Measurements from ENCODE around the gene ADAMTSL5.
"Not testable (repeated sequence)": the region's sequence is repeated elsewhere in the genome, so short reads cannot be mapped to it uniquely, and the experiment has no call there.

ADAMTSL5 gene

GRCh38 chr19:1477056-1477455 lies 35.8 kb downstream of the ADAMTSL5 start:
- DNase-seq = not testable (repeated sequence)

- no peak for DNase-seq
These were observed 36.9 kb downstream of the ADAMTSL5 start for GRCh38 chr19:1475751-1476437.

GRCh38 chr19:1474765-1475351 lies 38.0 kb downstream of the ADAMTSL5 start:
- no peak for DNase-seq

GRCh38 chr19:1474011-1474764 lies 38.6 kb downstream of the ADAMTSL5 start:
- DNase-seq = no peak

GRCh38 chr19:1473085-1473851 lies 39.6 kb downstream of the ADAMTSL5 start:
- no peak for DNase-seq

- DNase-seq = no peak
These were observed 40.4 kb downstream of the ADAMTSL5 start for GRCh38 chr19:1472231-1473084.

GRCh38 chr19:1471515-1472160 lies 41.2 kb downstream of the ADAMTSL5 start:
- no peak for DNase-seq

- DNase-seq = no peak
These were observed 41.8 kb downstream of the ADAMTSL5 start for GRCh38 chr19:1471010-1471514.

GRCh38 chr19:1470305-1471009 lies 42.4 kb downstream of the ADAMTSL5 start:
- DNase-seq = no peak

GRCh38 chr19:1470055-1470304 lies 42.8 kb downstream of the ADAMTSL5 start:
- no peak for DNase-seq

GRCh38 chr19:1469255-1470054 lies 43.4 kb downstream of the ADAMTSL5 start:
- no peak for DNase-seq

- no peak for DNase-seq
These were observed 44.0 kb downstream of the ADAMTSL5 start for GRCh38 chr19:1468821-1469254.

GRCh38 chr19:1468274-1468820 lies 44.5 kb downstream of the ADAMTSL5 start:
- no peak for DNase-seq

GRCh38 chr19:1467490-1468273 lies 45.1 kb downstream of the ADAMTSL5 start:
- DNase-seq = no peak

- DNase-seq = no peak
These were observed 45.7 kb downstream of the ADAMTSL5 start for GRCh38 chr19:1467215-1467489.

GRCh38 chr19:1466461-1467214 lies 46.2 kb downstream of the ADAMTSL5 start:
- DNase-seq = no peak

GRCh38 chr19:1466018-1466460 lies 46.8 kb downstream of the ADAMTSL5 start:
- DNase-seq = no peak

- DNase-seq = no peak
These were observed 47.4 kb downstream of the ADAMTSL5 start for GRCh38 chr19:1465191-1466016.
